OCI-LY7 (cell line): ENCODE data around the gene FGD3. TPM values are rescaled to one million over a fixed set of nuclear protein-coding genes. Genes with fewer than 3 reads are reported as not detected.

ENCODE experiments used
- BruUV-seq: library from RNA; stranded (reverse); fragments of 400-500 nt; replicated peaks from 2 replicates; lab custom pipeline; 2021; lab: Mats Ljungman, UMichigan
- CTCF ChIA-PET: fragments of 300-600 bp; sonication (Branson Sonifier 250); formaldehyde crosslinking; loops from one replicate; lab custom pipeline; 2022; ENCODE audit warnings: antibody characterized with exemption; ENCODE audit not compliant: unreplicated experiment; lab: Charles Lee
- POLR2A ChIA-PET: fragments of 300-600 bp; sonication (Branson Sonifier 250); formaldehyde crosslinking; loops from one replicate; lab custom pipeline; 2022; ENCODE audit warnings: antibody characterized with exemption; lab: Charles Lee
- DNase-seq: peaks from one replicate; pipeline ENCODE4 v3.0.0-alpha.2; 2015; ENCODE audit warnings: low spot score
- H2AFZ ChIP-seq: fragments of 200-600 bp; sonication (generic), shearing (Covaris generic); 2 replicates; pipeline ENCODE4 v1.6.1; 2014; ENCODE audit warnings: mild to moderate bottlenecking, antibody characterized with exemption, low read length, moderate library complexity
- H3K27ac ChIP-seq: fragments of 200-600 bp; sonication (generic); 2 replicates; pipeline ENCODE4 v1.5.1; 2014; ENCODE audit warnings: mixed run types, low read depth, mild to moderate bottlenecking, moderate library complexity, low read length, inconsistent platforms; ENCODE audit not compliant: poor library complexity, severe bottlenecking
- H3K36me3 ChIP-seq: fragments of 200-600 bp; sonication (generic); 2 replicates; pipeline ENCODE4 v1.6.1; 2014; ENCODE audit warnings: mild to moderate bottlenecking, antibody characterized with exemption, low read length, moderate library complexity, mixed read lengths; ENCODE audit not compliant: insufficient read depth
- H3K4me1 ChIP-seq: fragments of 200-600 bp; sonication (generic); 2 replicates; pipeline ENCODE4 v1.5.1; 2014; ENCODE audit warnings: mild to moderate bottlenecking, low read length; ENCODE audit not compliant: insufficient read depth, poor library complexity, severe bottlenecking
- H3K4me2 ChIP-seq: fragments of 200-600 bp; sonication (generic); 2 replicates; pipeline ENCODE4 v1.6.1; 2014; ENCODE audit warnings: mild to moderate bottlenecking, low read length
- H3K4me3 ChIP-seq: fragments of 200-600 bp; sonication (generic); 2 replicates; pipeline ENCODE4 v1.5.1; 2014; ENCODE audit warnings: mild to moderate bottlenecking, low read depth, low read length; ENCODE audit not compliant: poor library complexity, severe bottlenecking
- H3K79me2 ChIP-seq: fragments of 200-600 bp; sonication (generic); 2 replicates; pipeline ENCODE4 v1.6.1; 2016; ENCODE audit warnings: low read depth, mild to moderate bottlenecking, low read length, moderate library complexity, mixed read lengths; ENCODE audit not compliant: insufficient read depth
- H3K9me2 ChIP-seq: fragments of 200-600 bp; sonication (generic); 2 replicates; pipeline ENCODE4 v1.6.1; 2016; ENCODE audit warnings: mild to moderate bottlenecking, low read length, mixed read lengths; ENCODE audit not compliant: insufficient read depth
- H3K9me3 ChIP-seq: fragments of 200-600 bp; sonication (generic); 2 replicates; pipeline ENCODE4 v1.6.1; 2014; ENCODE audit warnings: mild to moderate bottlenecking, mixed run types, low read length, mixed read lengths
- H4K20me1 ChIP-seq: fragments of 200-600 bp; sonication (generic); 2 replicates; pipeline ENCODE4 v1.6.1; 2014; ENCODE audit warnings: mild to moderate bottlenecking, antibody characterized with exemption, low read length, moderate library complexity, mixed read lengths; ENCODE audit not compliant: insufficient read depth
- EZH2phosphoT487 ChIP-seq: fragments of 200-600 bp; sonication (generic); IDR thresholded peaks from 2 replicates; pipeline ENCODE4 v1.6.1; 2018; ENCODE audit warnings: low read depth, borderline replicate concordance, mild to moderate bottlenecking, mixed run types, antibody characterized with exemption, low read length, moderate library complexity, mixed read lengths
- intact Hi-C: fragments of 100-400 bp; cut with micrococcal nuclease; formaldehyde crosslinking; loops from one replicate; pipeline ENCODE4 v1.10.0; 2022; ENCODE audit not compliant: unreplicated experiment
- total RNA-seq, 2 experiments: library from RNA; depleted of rRNA in 1 of 2; stranded (reverse); fragments of >200 nt in 1 of 2; shearing (Covaris generic) in 1 of 2; gene quantifications; 2 replicates each; pipeline ENCODE4 v1.2.3, GENCODE V29; 2014 to 2022
- TF ChIP-seq, protein P1 (sequence below): fragments of 200-600 bp; sonication (generic); conservative IDR thresholded peaks from 2 replicates; pipeline ENCODE4 v1.5.1; 2014; ENCODE audit warnings: mild to moderate bottlenecking, antibody characterized with exemption, low read length, moderate library complexity, mixed read lengths

Gene FGD3
- total RNA-seq, 2 experiments from 2014 or later = 22.1 to 22.9 TPM

DNA sequence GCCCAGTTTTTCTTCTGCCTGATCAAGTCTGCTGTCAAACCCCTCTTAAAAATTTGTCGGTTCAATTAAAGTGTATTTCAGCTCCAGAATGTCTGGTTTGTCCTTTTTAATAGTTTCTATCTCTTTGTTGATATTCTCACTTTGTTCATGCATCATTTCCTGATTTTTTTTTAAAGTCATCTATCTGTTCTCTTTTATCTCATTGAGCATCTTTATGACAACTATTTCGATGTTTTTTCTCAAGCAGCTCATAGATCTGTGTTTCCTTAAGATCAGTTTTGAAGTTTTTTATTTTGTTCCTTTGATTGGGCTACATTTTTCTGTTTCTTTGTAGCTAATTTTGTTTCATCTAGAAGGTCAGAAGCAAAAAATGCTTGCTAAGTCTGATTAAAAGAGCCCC is 53.7 kb downstream of the FGD3 start:
- H3K4me2 ChIP-seq = no peak overlapping the region
- ChIA-PET CTCF (no interaction called here), POLR2A (interaction anchor here (1.4 kb wide), 1 partner anchor 14 kb away, joined by 3 read pairs; no protein-coding TSS in a partner anchor)
- no peaks in the 10 kb centered on the region for H3K9me2 ChIP-seq
- H3K27ac ChIP-seq = no peak overlapping the region
- H2AFZ ChIP-seq = no peak overlapping the region
- H4K20me1 ChIP-seq = no peaks in the 10 kb centered on the region
- H3K4me3 ChIP-seq = no peak overlapping the region
- no peaks in the 10 kb centered on the region for H3K79me2 ChIP-seq
- no peak for DNase-seq
- BruUV-seq = no TSS peak
- peaks cover 14% of the 10 kb centered on the region for H3K36me3 ChIP-seq
- intact Hi-C loops = no loop called here
- peaks cover 14% of the 10 kb centered on the region for H3K9me3 ChIP-seq
- peaks cover 8% of the 10 kb centered on the region for H3K4me1 ChIP-seq
- no peak for TF ChIP-seq EZH2phosphoT487
- TF ChIP-seq, protein P1, sequence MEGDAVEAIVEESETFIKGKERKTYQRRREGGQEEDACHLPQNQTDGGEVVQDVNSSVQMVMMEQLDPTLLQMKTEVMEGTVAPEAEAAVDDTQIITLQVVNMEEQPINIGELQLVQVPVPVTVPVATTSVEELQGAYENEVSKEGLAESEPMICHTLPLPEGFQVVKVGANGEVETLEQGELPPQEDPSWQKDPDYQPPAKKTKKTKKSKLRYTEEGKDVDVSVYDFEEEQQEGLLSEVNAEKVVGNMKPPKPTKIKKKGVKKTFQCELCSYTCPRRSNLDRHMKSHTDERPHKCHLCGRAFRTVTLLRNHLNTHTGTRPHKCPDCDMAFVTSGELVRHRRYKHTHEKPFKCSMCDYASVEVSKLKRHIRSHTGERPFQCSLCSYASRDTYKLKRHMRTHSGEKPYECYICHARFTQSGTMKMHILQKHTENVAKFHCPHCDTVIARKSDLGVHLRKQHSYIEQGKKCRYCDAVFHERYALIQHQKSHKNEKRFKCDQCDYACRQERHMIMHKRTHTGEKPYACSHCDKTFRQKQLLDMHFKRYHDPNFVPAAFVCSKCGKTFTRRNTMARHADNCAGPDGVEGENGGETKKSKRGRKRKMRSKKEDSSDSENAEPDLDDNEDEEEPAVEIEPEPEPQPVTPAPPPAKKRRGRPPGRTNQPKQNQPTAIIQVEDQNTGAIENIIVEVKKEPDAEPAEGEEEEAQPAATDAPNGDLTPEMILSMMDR = no peak

DNA sequence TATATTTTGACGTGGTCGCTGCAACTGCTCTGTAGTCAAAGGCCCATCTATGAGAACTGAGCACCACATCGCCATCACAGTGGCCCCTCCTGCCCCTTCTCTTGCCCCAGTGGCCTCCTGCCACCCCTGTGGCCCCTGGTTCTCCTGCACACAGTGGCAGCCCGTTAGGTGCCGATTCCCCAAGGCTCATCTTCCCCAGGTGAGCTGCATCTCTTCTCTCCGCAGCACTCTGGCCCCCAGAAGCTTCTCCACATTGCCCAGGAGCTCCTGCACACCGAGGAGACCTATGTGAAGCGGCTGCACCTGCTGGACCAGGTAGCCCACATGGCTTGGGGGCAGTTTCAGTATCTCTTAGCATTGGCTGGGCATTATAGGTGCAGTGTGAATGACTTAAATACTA is 55.4 kb downstream of the FGD3 start:
- no peak for DNase-seq
- Histone ChIP-seq H3K27ac (no peak overlapping the region), H3K4me3 (no peak overlapping the region), H3K4me2 (no peak overlapping the region), H4K20me1 (no peaks in the 10 kb centered on the region), H3K9me2 (no peaks in the 10 kb centered on the region), H2AFZ (no peak overlapping the region), H3K36me3 (peaks cover 20% of the 10 kb centered on the region), H3K79me2 (no peaks in the 10 kb centered on the region), H3K4me1 (peaks cover 8% of the 10 kb centered on the region), H3K9me3 (peaks cover 14% of the 10 kb centered on the region)
- TF ChIP-seq, protein P1 = no peak
- TF ChIP-seq EZH2phosphoT487 = no peak
- intact Hi-C loops = loop anchor here (1.0 to 2.0 kb wide), 4 partner anchors 46 to 107 kb away; no protein-coding TSS in a partner anchor
- BruUV-seq = no TSS peak
- CTCF ChIA-PET = interaction anchor here (0.6 to 1.2 kb wide), 2 partner anchors 57 to 85 kb away, joined by 3 read pairs; no protein-coding TSS in a partner anchor
- POLR2A ChIA-PET = interaction anchor here (0.5 to 2.2 kb wide), 4 partner anchors 58 to 1749 kb away, joined by 3 to 4 read pairs (median 3); no protein-coding TSS in a partner anchor
